Panc1 (cell line): ENCODE data around the gene NTMT1. TPM values are rescaled to one million over a fixed set of nuclear protein-coding genes. Genes with fewer than 3 reads are reported as not detected.
A peak's percentile ranks its signal among the peaks of the same experiment; 100 is the strongest.

Experiments used
- ATAC-seq: fragments of 200-7000 bp; cut with Tn5 transposase; 2 replicates; pipeline ENCODE4 v1.9.1; 2020; ENCODE audit warnings: mild to moderate bottlenecking, moderate library complexity
- BruUV-seq: library from RNA; stranded (reverse); fragments of 400-500 nt; replicated peaks from 2 replicates; lab custom pipeline; 2021; lab: Mats Ljungman, UMichigan
- CTCF ChIA-PET: fragments of 300-600 bp; sonication (Branson Sonifier 250); formaldehyde crosslinking; loops from one replicate; lab custom pipeline; 2022; ENCODE audit warnings: antibody characterized with exemption; lab: Charles Lee
- POLR2A ChIA-PET: fragments of 300-600 bp; sonication (Branson Sonifier 250); formaldehyde crosslinking; loops from one replicate; lab custom pipeline; 2022; ENCODE audit warnings: antibody characterized with exemption; lab: Charles Lee
- DNase-seq: peaks from one replicate; pipeline ENCODE4 v3.0.0-alpha.2; 2010; ENCODE audit warnings: low read depth, low spot score
- H3K27ac ChIP-seq: 2 replicates; pipeline ENCODE4 v1.5.1; 2011; ENCODE audit warnings: mild to moderate bottlenecking, low read length, inconsistent platforms
- H3K27me3 ChIP-seq: fragments of 200-500 bp; sonication (Bioruptor generic); 2 replicates; pipeline ENCODE4 v1.6.0; 2014; ENCODE audit warnings: low read length, inconsistent platforms; ENCODE audit not compliant: control insufficient read depth, insufficient read depth
- H3K36me3 ChIP-seq: fragments of 200-500 bp; sonication (Bioruptor generic); 2 replicates; pipeline ENCODE4 v1.5.1; 2014; ENCODE audit warnings: inconsistent platforms, mild to moderate bottlenecking, low read length, moderate library complexity; ENCODE audit not compliant: control insufficient read depth, insufficient read depth
- H3K4me1 ChIP-seq: 2 replicates; pipeline ENCODE4 v1.5.1; 2011; ENCODE audit warnings: inconsistent platforms, mild to moderate bottlenecking, low read length, moderate library complexity; ENCODE audit not compliant: control insufficient read depth, insufficient read depth
- H3K4me3 ChIP-seq, 2 experiments: 2 replicates each; pipeline ENCODE4 v1.5.1; 2011 to 2012; ENCODE audit warnings: low read depth in 2 of 2, low read length in 2 of 2, mild to moderate bottlenecking in 2 of 2, inconsistent platforms in 1 of 2, moderate library complexity in 1 of 2
- H3K9me3 ChIP-seq: fragments of 200-500 bp; sonication (Bioruptor generic); 2 replicates; pipeline ENCODE4 v1.5.1; 2014; ENCODE audit warnings: low read depth, mild to moderate bottlenecking, inconsistent platforms, low read length, moderate library complexity; ENCODE audit not compliant: control insufficient read depth, insufficient read depth
- CTCF ChIP-seq: fragments of 450-650 bp; IDR thresholded peaks from 2 replicates; pipeline ENCODE4 v1.5.1; 2017; ENCODE audit warnings: mild to moderate bottlenecking
- POLR2AphosphoS5 ChIP-seq: IDR thresholded peaks from 2 replicates; pipeline ENCODE4 v1.6.1; 2012; ENCODE audit warnings: mild to moderate bottlenecking, low read depth, low read length, moderate library complexity
- REST ChIP-seq, 2 experiments: IDR thresholded peaks; 2 replicates each; pipeline ENCODE4 v1.6.1; 2011 to 2012; ENCODE audit warnings: low read depth in 2 of 2, control low read depth in 1 of 2, low read length in 1 of 2, mild to moderate bottlenecking in 1 of 2, moderate library complexity in 1 of 2; ENCODE audit not compliant: insufficient read depth in 1 of 2
- SIN3A ChIP-seq: IDR thresholded peaks from 2 replicates; pipeline ENCODE4 v1.6.1; 2012; ENCODE audit warnings: low read depth, mild to moderate bottlenecking, low read length, moderate library complexity, borderline replicate concordance; ENCODE audit not compliant: insufficient read depth
- TCF7L2 ChIP-seq: IDR thresholded peaks from 2 replicates; pipeline ENCODE4 v1.6.1; 2011; ENCODE audit warnings: mild to moderate bottlenecking, low read depth, low read length, inconsistent platforms
- in situ Hi-C: cut with HindIII; loops from 2 replicates; pipeline ENCODE4 v1.10.0; 2016; ENCODE audit warnings: low sequenced_read_pairs, low pct_unique_long_range_greater_than_20kb
- intact Hi-C: fragments of 100-400 bp; cut with micrococcal nuclease; formaldehyde crosslinking; loops from one replicate; pipeline ENCODE4 v1.10.0; 2022; ENCODE audit not compliant: unreplicated experiment
- total RNA-seq: library from RNA; stranded (reverse); gene quantifications from one replicate; pipeline ENCODE4 v1.2.1, GENCODE V29; 2021; ENCODE audit not compliant: unreplicated experiment

The NTMT1 gene
- total RNA-seq, 1 experiment from 2014 or later: 47.5 TPM

- TF ChIP-seq CTCF (no peak), TCF7L2 (no peak), SIN3A (no peak)
- BruUV-seq: no TSS peak
- H3K4me3 ChIP-seq: no peak overlapping the region
- intact Hi-C loops: no loop called here
- H3K36me3 ChIP-seq: no peaks in the 10 kb centered on the region; the same call in 1 of the 2 replicates
- H3K9me3 ChIP-seq: no peaks in the 10 kb centered on the region
- no peak overlapping the region for H3K27ac ChIP-seq
- H3K27me3 ChIP-seq: no peaks in the 10 kb centered on the region
- ATAC-seq (no peak), DNase-seq (no peak)
- CTCF ChIA-PET: no interaction called here
- H3K4me1 ChIP-seq: no peaks in the 10 kb centered on the region
- POLR2A ChIA-PET: no interaction called here
- in situ Hi-C loops: no loop called here
Observed at GRCh38 chr9:129637102-129637501, 11.1 kb downstream of the NTMT1 start.

GRCh38 chr9:129637673-129638439 is 11.9 kb downstream of the NTMT1 start:
- no peaks in the 10 kb centered on the region for H3K9me3 ChIP-seq
- H3K36me3 ChIP-seq: no peaks in the 10 kb centered on the region; the same call in 1 of the 2 replicates
- intact Hi-C loops (no loop called here), in situ Hi-C loops (no loop called here)
- no peak for ATAC-seq
- DNase-seq: no peak
- H3K27ac ChIP-seq: no peak overlapping the region
- ChIA-PET CTCF (interaction anchor here (0.6 kb wide), 1 partner anchor 338 kb away, joined by 5 read pairs; no protein-coding TSS in a partner anchor), POLR2A (interaction anchor here (0.6 kb wide), 1 partner anchor 15 kb away, joined by 4 read pairs; no protein-coding TSS in a partner anchor)
- H3K27me3 ChIP-seq: no peaks in the 10 kb centered on the region
- H3K4me1 ChIP-seq: no peaks in the 10 kb centered on the region
- no peak for TF ChIP-seq TCF7L2
- TF ChIP-seq REST (IDR thresholded peaks at IDR 0.05; ENCODE audit: insufficient read depth in 1 of 2, low read depth in 2 of 2, low read length in 1 of 2): no peak
- no peak for TF ChIP-seq POLR2AphosphoS5
- TF ChIP-seq SIN3A: no peak
- TF ChIP-seq CTCF: no peak
- BruUV-seq: TSS peak; percentile 26
- no peak overlapping the region for H3K4me3 ChIP-seq
